Head of caudate nucleus (tissue), 42 donors: Measurements from ENCODE around the gene ZNF738.
"Not testable (repeated sequence)": the region's sequence is repeated elsewhere in the genome, so short reads cannot be mapped to it uniquely, and the experiment has no call there.

Source experiments
- DNase-seq, 42 donors: peaks; one replicate each; pipeline versions ENCODE4 v3.0.0 to v3.0.0-alpha.2; 2020 to 2021; ENCODE audit warnings: mixed read lengths in 7 of 42
- intact Hi-C: fragments of 100-400 bp; cut with DNase I; formaldehyde crosslinking; loops from one replicate; pipeline ENCODE4 v1.15.0; 2022

ZNF738 gene

GRCh38 chr19:21358768-21359451 lies at the start of gene ZNF738:
ZNF738 (plus strand) TSS chr19:21359000; CDS start chr19:21359141, 141 bp downstream.
- peak; percentile 89 to 98 (median 96) for DNase-seq
- intact Hi-C loops: no loop called here

GRCh38 chr19:21312807-21313206 lies 46.0 kb upstream of the ZNF738 start:
- DNase-seq, intact Hi-C loops: not testable (repeated sequence)

- intact Hi-C loops: no loop called here
- DNase-seq: peak in 5 of 42 donors; percentile 12 to 69 (median 22)
Observed at GRCh38 chr19:21314676-21315075, 44.1 kb upstream of the ZNF738 start.

- intact Hi-C loops: no loop called here
- DNase-seq: no peak
Observed at GRCh38 chr19:21317821-21318220, 41.0 kb upstream of the ZNF738 start.

GRCh38 chr19:21321134-21321533 lies 37.7 kb upstream of the ZNF738 start:
- intact Hi-C loops: no loop called here
- no peak for DNase-seq

GRCh38 chr19:21321996-21322395 lies 36.8 kb upstream of the ZNF738 start:
- DNase-seq: no peak
- intact Hi-C loops: no loop called here

- DNase-seq: peak; percentile 36 to 91 (median 69)
- intact Hi-C loops: no loop called here
Observed at GRCh38 chr19:21322528-21322927, 36.3 kb upstream of the ZNF738 start.

- intact Hi-C loops: no loop called here
- DNase-seq: no peak
Observed at GRCh38 chr19:21323000-21323399, 35.8 kb upstream of the ZNF738 start.

- DNase-seq: no peak
- intact Hi-C loops: no loop called here
Observed at GRCh38 chr19:21326169-21326568, 32.6 kb upstream of the ZNF738 start.

- intact Hi-C loops: no loop called here
- DNase-seq: peak in 1 of 42 donors; percentile 36
Observed at GRCh38 chr19:21328406-21328805, 30.4 kb upstream of the ZNF738 start.

- intact Hi-C loops: no loop called here
Observed at GRCh38 chr19:21328885-21329605, 29.8 kb upstream of the ZNF738 start, which contains the start of gene ZNF708. ZNF708 (minus strand) TSS chr19:21329410; CDS start chr19:21329212, 198 bp downstream.

GRCh38 chr19:21335721-21336120 lies 23.1 kb upstream of the ZNF738 start:
- intact Hi-C loops: no loop called here
- no peak for DNase-seq

More at GRCh38 chr19:21328885-21329605, 29.8 kb upstream of the ZNF738 start, which contains the start of gene ZNF708:
- peak; percentile 82 to 97 (median 93) for DNase-seq

GRCh38 chr19:21344841-21345240 lies 14.0 kb upstream of the ZNF738 start:
- DNase-seq, intact Hi-C loops: not testable (repeated sequence)

GRCh38 chr19:21352830-21353229 lies 6.0 kb upstream of the ZNF738 start:
- DNase-seq: no peak

GRCh38 chr19:21362291-21362690 lies 3.5 kb downstream of the ZNF738 start:
- intact Hi-C loops: no loop called here

More at GRCh38 chr19:21352830-21353229, 6.0 kb upstream of the ZNF738 start:
- intact Hi-C loops: no loop called here

GRCh38 chr19:21383980-21384582 lies 25.3 kb downstream of the ZNF738 start:
- intact Hi-C loops: no loop called here
- no peak for DNase-seq

More at GRCh38 chr19:21362291-21362690, 3.5 kb downstream of the ZNF738 start:
- peak in 11 of 42 donors; percentile 6 to 63 (median 20) for DNase-seq

- DNase-seq: no peak
- intact Hi-C loops: no loop called here
Observed at GRCh38 chr19:21396121-21396520, 37.3 kb downstream of the ZNF738 start.

- peak; percentile 88 to 99 (median 96) for DNase-seq
- intact Hi-C loops: no loop called here
Observed at GRCh38 chr19:21396893-21397572, 38.2 kb downstream of the ZNF738 start, which contains the start of gene ZNF493. ZNF493 (plus strand) TSS chr19:21397133; CDS start chr19:21397238, 105 bp downstream.

GRCh38 chr19:21398851-21399250 lies 40.1 kb downstream of the ZNF738 start:
- intact Hi-C loops: no loop called here

More at GRCh38 chr19:21398851-21399250, 40.1 kb downstream of the ZNF738 start:
- no peak for DNase-seq
